HG03103 (cell line): Measurements from ENCODE around the gene ATP6V1G1.

ENCODE experiments used
- ATAC-seq: cut with Tn5 transposase; IDR thresholded peaks from one replicate; pipeline ENCODE4 v1.9.1; 2021; ENCODE audit warnings: low read depth; ENCODE audit not compliant: unreplicated experiment

ATP6V1G1 gene

GRCh38 chr9:114643896-114644295, 56.3 kb downstream of the ATP6V1G1 start:
- ATAC-seq = no peak
